WTC11 (cell line): Measurements from ENCODE around the gene FKBP10. TPM values are rescaled to one million over a fixed set of nuclear protein-coding genes. Genes with fewer than 3 reads are reported as not detected.
"Not testable (repeated sequence)": the region's sequence is repeated elsewhere in the genome, so short reads cannot be mapped to it uniquely, and the experiment has no call there.

ENCODE experiments used
- ATAC-seq: fragments of 200-7000 bp; cut with Tn5 transposase; 2 replicates; pipeline ENCODE4 v1.10.0; 2021; ENCODE audit warnings: mild to moderate bottlenecking, moderate library complexity
- CTCF ChIA-PET: fragments of 300-600 bp; sonication (Branson Sonifier 250); formaldehyde crosslinking; loops from one replicate; lab custom pipeline; 2021; ENCODE audit warnings: antibody characterized with exemption; lab: Charles Lee
- POLR2A ChIA-PET: fragments of 350-600 bp; sonication (Branson Sonifier 250); formaldehyde crosslinking; loops from one replicate; lab custom pipeline; 2021; ENCODE audit warnings: antibody characterized with exemption; lab: Charles Lee
- DNase-seq: peaks from one replicate; pipeline ENCODE4 v3.0.0; 2021; ENCODE audit warnings: low spot score
- H3K27ac Mint-ChIP-seq: 2 replicates; pipeline ENCODE4 v1.8.0; 2021; ENCODE audit warnings: mixed read lengths
- H3K27me3 Mint-ChIP-seq: 2 replicates; pipeline ENCODE4 v1.8.0; 2021; ENCODE audit warnings: low read depth, mild to moderate bottlenecking, moderate library complexity, mixed read lengths
- H3K36me3 Mint-ChIP-seq: 2 replicates; pipeline ENCODE4 v1.8.0; 2021; ENCODE audit warnings: mixed read lengths
- H3K4me1 Mint-ChIP-seq: 2 replicates; pipeline ENCODE4 v1.8.0; 2022; ENCODE audit warnings: mixed read lengths
- H3K4me3 Mint-ChIP-seq: 2 replicates; pipeline ENCODE4 v1.8.0; 2021; ENCODE audit warnings: mild to moderate bottlenecking, moderate library complexity, mixed read lengths
- H3K9me3 Mint-ChIP-seq: 2 replicates; pipeline ENCODE4 v1.8.0; 2021; ENCODE audit warnings: mixed read lengths
- AR ChIP-seq: fragments of 250-450 bp; sonication (Bioruptor Pico); IDR thresholded peaks from 2 replicates; pipeline ENCODE4 v1.9.0; 2021; ENCODE audit warnings: mild to moderate bottlenecking
- ARID4B ChIP-seq: sonication (generic); formaldehyde crosslinking; IDR thresholded peaks from 2 replicates; pipeline ENCODE4 v1.8.0; 2023; ENCODE audit warnings: missing genetic modification reagents, mild to moderate bottlenecking, borderline replicate concordance
- ATF6 ChIP-seq: sonication (generic); formaldehyde crosslinking; IDR thresholded peaks from 2 replicates; pipeline ENCODE4 v1.8.1; 2023; ENCODE audit warnings: mild to moderate bottlenecking, missing genetic modification reagents
- CDX4 ChIP-seq: fragments of 250-450 bp; sonication (Bioruptor Pico); IDR thresholded peaks from 2 replicates; pipeline ENCODE4 v1.9.0; 2021; ENCODE audit warnings: moderate library complexity, mild to moderate bottlenecking, inconsistent platforms, borderline replicate concordance
- E2F4 ChIP-seq: sonication (generic); formaldehyde crosslinking; IDR thresholded peaks from 2 replicates; pipeline ENCODE4 v1.8.1; 2022; ENCODE audit warnings: low read depth, mild to moderate bottlenecking, moderate library complexity, missing genetic modification reagents, borderline replicate concordance
- ERG ChIP-seq: fragments of 250-450 bp; sonication (Bioruptor Pico); IDR thresholded peaks from 2 replicates; pipeline ENCODE4 v1.8.0; 2021; ENCODE audit warnings: mild to moderate bottlenecking
- GABPB1 ChIP-seq: sonication (generic); formaldehyde crosslinking; IDR thresholded peaks from 2 replicates; pipeline ENCODE4 v1.8.1; 2023; ENCODE audit warnings: mild to moderate bottlenecking, missing genetic modification reagents
- JUN ChIP-seq: sonication (generic); formaldehyde crosslinking; IDR thresholded peaks from 2 replicates; pipeline ENCODE4 v1.8.0; 2023; ENCODE audit warnings: mild to moderate bottlenecking, missing genetic modification reagents
- MLX ChIP-seq: sonication (generic); formaldehyde crosslinking; IDR thresholded peaks from 2 replicates; pipeline ENCODE4 v1.8.1; 2023; ENCODE audit warnings: mild to moderate bottlenecking, missing genetic modification reagents, moderate library complexity
- NR1H2 ChIP-seq: sonication (generic); formaldehyde crosslinking; IDR thresholded peaks from 2 replicates; pipeline ENCODE4 v1.9.0; 2021; ENCODE audit warnings: mild to moderate bottlenecking, moderate library complexity, missing genetic modification reagents
- SMAD3 ChIP-seq: sonication (generic); formaldehyde crosslinking; IDR thresholded peaks from 2 replicates; pipeline ENCODE4 v1.8.0; 2022; ENCODE audit warnings: missing genetic modification reagents, mild to moderate bottlenecking, borderline replicate concordance
- SOX15 ChIP-seq: fragments of 250-450 bp; sonication (Bioruptor Pico); IDR thresholded peaks from 2 replicates; pipeline ENCODE4 v1.9.0; 2021; ENCODE audit warnings: mild to moderate bottlenecking
- ZNF219 ChIP-seq: sonication (generic); formaldehyde crosslinking; IDR thresholded peaks from 2 replicates; pipeline ENCODE4 v1.8.0; 2023; ENCODE audit warnings: missing genetic modification reagents, mild to moderate bottlenecking, borderline replicate concordance
- ZNF317 ChIP-seq: sonication (generic); formaldehyde crosslinking; IDR thresholded peaks from 2 replicates; pipeline ENCODE4 v1.8.1; 2023; ENCODE audit warnings: low read depth, mild to moderate bottlenecking, moderate library complexity, missing genetic modification reagents, borderline replicate concordance
- total RNA-seq: library from RNA; stranded (reverse); gene quantifications from 3 replicates; pipeline ENCODE4 v1.2.3, GENCODE V29; 2021

Gene FKBP10
- total RNA-seq, 1 experiment from 2014 or later: 243 TPM

- TF ChIP-seq ATF6 (CRISPR knock-in tag) (no peak), SMAD3 (CRISPR knock-in tag) (no peak), CDX4 (CRISPR knock-in tag) (no peak), SOX15 (no peak), ERG (CRISPR knock-in tag) (no peak)
Measured at GRCh38 chr17:41849251-41849990, 36.6 kb downstream of the FKBP10 start (continued).

- not testable (repeated sequence) for H3K9me3 Mint-ChIP-seq, ATAC-seq, H3K27ac Mint-ChIP-seq, H3K4me3 Mint-ChIP-seq, H3K27me3 Mint-ChIP-seq, H3K4me1 Mint-ChIP-seq, DNase-seq
- peaks cover 23% of the 10 kb centered on the region for H3K36me3 Mint-ChIP-seq
- ChIA-PET CTCF (interaction anchor here (0.6 to 0.7 kb wide), 2 partner anchors 9 to 70 kb away, joined by 3 read pairs; no protein-coding TSS in a partner anchor), POLR2A (interaction anchor here (0.6 to 2.2 kb wide), 2 partner anchors 14 to 65 kb away, joined by 3 to 4 read pairs; partner anchors contain the start of gene JUP)
Measured at GRCh38 chr17:41851382-41851781, 38.6 kb downstream of the FKBP10 start.

- no peaks in the 10 kb centered on the region for H3K36me3 Mint-ChIP-seq
- no peaks in the 10 kb centered on the region for H3K9me3 Mint-ChIP-seq
- ChIA-PET CTCF (interaction anchor here (0.6 to 1.2 kb wide), 4 partner anchors 9 to 165 kb away, joined by 3 to 5 read pairs (median 3); no protein-coding TSS in a partner anchor), POLR2A (interaction anchor here (0.9 kb wide), 1 partner anchor 48 kb away, joined by 3 read pairs; the partner anchor contains the start of gene FKBP10)
- no peaks in the 10 kb centered on the region for H3K27me3 Mint-ChIP-seq
- peak overlapping the region; percentile 38 for H3K27ac Mint-ChIP-seq
- 0 out of 2 replicates have a peak overlapping the region, but pooled peaks have one; percentile 2 for H3K4me3 Mint-ChIP-seq
- no peak for ATAC-seq
- peaks cover 24% of the 10 kb centered on the region for H3K4me1 Mint-ChIP-seq
- DNase-seq: no peak
- TF ChIP-seq ZNF317 (CRISPR knock-in tag) (no peak), ARID4B (CRISPR knock-in tag) (no peak), GABPB1 (CRISPR knock-in tag) (no peak), AR (CRISPR knock-in tag) (no peak), E2F4 (no peak), JUN (no peak), NR1H2 (CRISPR knock-in tag) (no peak), ZNF219 (CRISPR knock-in tag) (no peak), ERG (CRISPR knock-in tag) (no peak), MLX (no peak)
Measured at GRCh38 chr17:41860254-41860931, 47.6 kb downstream of the FKBP10 start.
